ENCODE results near the gene KRT14. TPM values are rescaled to one million over a fixed set of nuclear protein-coding genes. Genes with fewer than 3 reads are reported as not detected.

KRT14 gene
- total RNA-seq, 2 experiments from 2014 or later, result 0.82 TPM; not detected in 1

GRCh38 chr17:41631898-41632285, 45.2 kb upstream of the KRT14 start:
- H3K9me3 ChIP-seq (ENCODE audit: low read length), result no peaks in the 10 kb centered on the region
- no peaks in the 10 kb centered on the region for H4K20me1 ChIP-seq (ENCODE audit: insufficient read depth, low read length)
- POLR2A ChIA-PET, result no interaction called here
- no peak for DNase-seq (ENCODE audit: low spot score)
- H3K4me1 ChIP-seq (ENCODE audit: insufficient read depth, low read length, poor library complexity, severe bottlenecking), result no peaks in the 10 kb centered on the region
- intact Hi-C loops (cut with micrococcal nuclease; ENCODE audit: unreplicated experiment), result no loop called here
- CTCF ChIA-PET (ENCODE audit: unreplicated experiment), result no interaction called here
- H3K79me2 ChIP-seq (ENCODE audit: insufficient read depth, low read depth, low read length), result no peaks in the 10 kb centered on the region
- H2AFZ ChIP-seq (ENCODE audit: low read length), result no peak overlapping the region
- H3K9me2 ChIP-seq (ENCODE audit: insufficient read depth, low read length), result no peaks in the 10 kb centered on the region
- no peak overlapping the region for H3K4me3 ChIP-seq (ENCODE audit: low read depth, low read length, poor library complexity, severe bottlenecking)
- H3K27ac ChIP-seq (ENCODE audit: low read depth, low read length, poor library complexity, severe bottlenecking), result no peak overlapping the region
- TF ChIP-seq EZH2phosphoT487 (IDR thresholded peaks at IDR 0.05; ENCODE audit: borderline replicate concordance, low read depth, low read length), result no peak
- TF ChIP-seq, protein P1, sequence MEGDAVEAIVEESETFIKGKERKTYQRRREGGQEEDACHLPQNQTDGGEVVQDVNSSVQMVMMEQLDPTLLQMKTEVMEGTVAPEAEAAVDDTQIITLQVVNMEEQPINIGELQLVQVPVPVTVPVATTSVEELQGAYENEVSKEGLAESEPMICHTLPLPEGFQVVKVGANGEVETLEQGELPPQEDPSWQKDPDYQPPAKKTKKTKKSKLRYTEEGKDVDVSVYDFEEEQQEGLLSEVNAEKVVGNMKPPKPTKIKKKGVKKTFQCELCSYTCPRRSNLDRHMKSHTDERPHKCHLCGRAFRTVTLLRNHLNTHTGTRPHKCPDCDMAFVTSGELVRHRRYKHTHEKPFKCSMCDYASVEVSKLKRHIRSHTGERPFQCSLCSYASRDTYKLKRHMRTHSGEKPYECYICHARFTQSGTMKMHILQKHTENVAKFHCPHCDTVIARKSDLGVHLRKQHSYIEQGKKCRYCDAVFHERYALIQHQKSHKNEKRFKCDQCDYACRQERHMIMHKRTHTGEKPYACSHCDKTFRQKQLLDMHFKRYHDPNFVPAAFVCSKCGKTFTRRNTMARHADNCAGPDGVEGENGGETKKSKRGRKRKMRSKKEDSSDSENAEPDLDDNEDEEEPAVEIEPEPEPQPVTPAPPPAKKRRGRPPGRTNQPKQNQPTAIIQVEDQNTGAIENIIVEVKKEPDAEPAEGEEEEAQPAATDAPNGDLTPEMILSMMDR (conservative IDR thresholded peaks at IDR 0.05; ENCODE audit: low read length), result no peak
- H3K4me2 ChIP-seq (ENCODE audit: low read length), result no peak overlapping the region
- no TSS peak for BruUV-seq (replicated peaks)
- H3K36me3 ChIP-seq (ENCODE audit: insufficient read depth, low read length), result no peaks in the 10 kb centered on the region

GRCh38 chr17:41631025-41631897, 44.6 kb upstream of the KRT14 start:
- Histone ChIP-seq H4K20me1 (ENCODE audit: insufficient read depth, low read length) (no peaks in the 10 kb centered on the region), H3K79me2 (ENCODE audit: insufficient read depth, low read depth, low read length) (no peaks in the 10 kb centered on the region), H3K27ac (ENCODE audit: low read depth, low read length, poor library complexity, severe bottlenecking) (no peak overlapping the region), H3K9me2 (ENCODE audit: insufficient read depth, low read length) (no peaks in the 10 kb centered on the region), H3K4me2 (ENCODE audit: low read length) (no peak overlapping the region), H2AFZ (ENCODE audit: low read length) (no peak overlapping the region), H3K9me3 (ENCODE audit: low read length) (no peaks in the 10 kb centered on the region), H3K4me1 (ENCODE audit: insufficient read depth, low read length, poor library complexity, severe bottlenecking) (no peaks in the 10 kb centered on the region), H3K36me3 (ENCODE audit: insufficient read depth, low read length) (no peaks in the 10 kb centered on the region), H3K4me3 (ENCODE audit: low read depth, low read length, poor library complexity, severe bottlenecking) (no peak overlapping the region)
- CTCF ChIA-PET (ENCODE audit: unreplicated experiment), result no interaction called here
- no TSS peak for BruUV-seq (replicated peaks)
- TF ChIP-seq EZH2phosphoT487 (IDR thresholded peaks at IDR 0.05; ENCODE audit: borderline replicate concordance, low read depth, low read length), result no peak
- TF ChIP-seq, protein P1 (conservative IDR thresholded peaks at IDR 0.05; ENCODE audit: low read length), result no peak
- POLR2A ChIA-PET, result no interaction called here
- intact Hi-C loops (cut with micrococcal nuclease; ENCODE audit: unreplicated experiment), result no loop called here
- DNase-seq (ENCODE audit: low spot score), result no peak
